A673 (cell line): ENCODE measurements around the gene SLC25A43. TPM values are rescaled to one million over a fixed set of nuclear protein-coding genes. Genes with fewer than 3 reads are reported as not detected.

Experiments used
- BruUV-seq: library from RNA; stranded (reverse); fragments of 400-500 nt; replicated peaks from 2 replicates; lab custom pipeline; 2021; lab: Mats Ljungman, UMichigan
- CTCF ChIA-PET: fragments of 300-600 bp; sonication (Branson Sonifier 250); formaldehyde crosslinking; loops from one replicate; lab custom pipeline; 2022; ENCODE audit warnings: antibody characterized with exemption; lab: Charles Lee
- POLR2A ChIA-PET: fragments of 300-600 bp; sonication (Branson Sonifier 250); formaldehyde crosslinking; loops from one replicate; lab custom pipeline; 2022; ENCODE audit warnings: antibody characterized with exemption; ENCODE audit not compliant: low non-redundant PET; lab: Charles Lee
- DNase-seq: peaks from one replicate; pipeline ENCODE4 v3.0.0-alpha.2; 2015; ENCODE audit warnings: low spot score
- H3K27ac ChIP-seq: fragments of 200-600 bp; sonication (generic); 2 replicates; pipeline ENCODE4 v1.5.1; 2016; ENCODE audit warnings: mixed run types, low read depth, mild to moderate bottlenecking, mixed read lengths, antibody characterized with exemption, low read length; ENCODE audit not compliant: poor library complexity, severe bottlenecking
- H3K27me3 ChIP-seq: fragments of 200-600 bp; sonication (generic); replicated peaks from 2 replicates; pipeline ENCODE4 v1.6.1; 2017; ENCODE audit warnings: mixed run types, low read depth, mild to moderate bottlenecking, mixed read lengths, antibody characterized with exemption, low read length; ENCODE audit not compliant: insufficient read depth, poor library complexity
- H3K36me3 ChIP-seq: fragments of 200-600 bp; sonication (generic); 2 replicates; pipeline ENCODE4 v1.6.1; 2016; ENCODE audit warnings: mixed run types, mild to moderate bottlenecking, mixed read lengths, antibody characterized with exemption, low read length; ENCODE audit not compliant: insufficient read depth, poor library complexity, severe bottlenecking
- H3K4me1 ChIP-seq: fragments of 200-600 bp; sonication (generic); 2 replicates; pipeline ENCODE4 v1.6.1; 2017; ENCODE audit warnings: mixed run types, mild to moderate bottlenecking, mixed read lengths, antibody characterized with exemption, low read length; ENCODE audit not compliant: insufficient read depth, poor library complexity, severe bottlenecking
- H3K4me3 ChIP-seq: fragments of 200-600 bp; sonication (generic); 2 replicates; pipeline ENCODE4 v1.5.1; 2016; ENCODE audit warnings: low read depth, mixed run types, mild to moderate bottlenecking, mixed read lengths, low read length; ENCODE audit not compliant: poor library complexity, severe bottlenecking
- H3K9me3 ChIP-seq: fragments of 200-600 bp; sonication (generic); 2 replicates; pipeline ENCODE4 v1.6.1; 2016; ENCODE audit warnings: mixed run types, low read depth, mild to moderate bottlenecking, mixed read lengths, antibody characterized with exemption, low read length; ENCODE audit not compliant: poor library complexity, severe bottlenecking
- EZH2 ChIP-seq: fragments of 200-600 bp; sonication (generic); IDR thresholded peaks from 2 replicates; pipeline ENCODE4 v1.6.1; 2017; ENCODE audit warnings: borderline replicate concordance, low read depth, mild to moderate bottlenecking, mixed read lengths, antibody characterized with exemption, low read length; ENCODE audit not compliant: poor library complexity, severe bottlenecking
- intact Hi-C: fragments of 100-400 bp; cut with micrococcal nuclease; formaldehyde crosslinking; loops from one replicate; pipeline ENCODE4 v1.10.0; 2022; ENCODE audit not compliant: unreplicated experiment
- total RNA-seq: library from RNA; stranded (reverse); gene quantifications from 2 replicates; pipeline ENCODE4 v1.2.3, GENCODE V29; 2021
- TF ChIP-seq, protein P1 (sequence below): fragments of 300-800, 200-600 bp; sonication (generic); conservative IDR thresholded peaks from 2 replicates; pipeline ENCODE4 v1.5.1; 2017; ENCODE audit warnings: low read depth, mild to moderate bottlenecking, antibody characterized with exemption, low read length, moderate library complexity, mixed read lengths

The SLC25A43 gene
- total RNA-seq, 1 experiment from 2014 or later, result 0.34 TPM

DNA sequence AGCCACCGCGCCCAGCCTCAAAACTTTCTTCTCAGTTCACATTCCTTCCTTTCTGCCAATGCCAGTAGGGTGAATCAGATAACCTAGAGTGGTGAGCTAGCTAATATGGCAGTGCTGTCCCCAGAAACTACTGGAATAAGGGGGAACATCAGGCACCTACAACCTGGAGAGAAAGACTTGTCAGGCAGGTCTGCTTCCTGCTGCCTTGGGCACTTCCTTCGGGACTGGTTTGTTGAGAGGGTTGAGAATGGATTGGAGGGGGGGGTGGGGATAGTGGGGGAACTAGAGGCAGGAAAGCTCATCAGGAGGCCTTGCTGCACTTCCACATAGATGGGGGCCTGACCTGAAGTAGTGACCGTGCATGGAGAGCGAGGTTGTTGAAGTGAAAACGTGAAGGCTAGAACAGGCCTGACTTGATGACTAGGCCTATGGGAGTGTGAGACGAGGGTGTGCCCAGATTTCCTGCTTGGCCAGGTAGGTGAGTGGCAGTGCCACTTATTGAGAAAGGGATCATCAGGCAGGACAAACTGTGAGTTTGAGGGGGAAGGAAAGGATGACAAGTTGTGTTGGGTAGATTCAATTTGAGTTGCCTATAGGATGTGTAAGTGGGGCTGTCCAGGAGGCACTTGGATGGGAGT, 102.5 kb downstream of the SLC25A43 start:
- Histone ChIP-seq H3K4me1 (no peaks in the 10 kb centered on the region), H3K4me3 (no peak overlapping the region), H3K9me3 (no peaks in the 10 kb centered on the region), H3K36me3 (no peaks in the 10 kb centered on the region), H3K27me3 (no peaks in the 10 kb centered on the region), H3K27ac (no peak overlapping the region)
- TF ChIP-seq, protein P1, sequence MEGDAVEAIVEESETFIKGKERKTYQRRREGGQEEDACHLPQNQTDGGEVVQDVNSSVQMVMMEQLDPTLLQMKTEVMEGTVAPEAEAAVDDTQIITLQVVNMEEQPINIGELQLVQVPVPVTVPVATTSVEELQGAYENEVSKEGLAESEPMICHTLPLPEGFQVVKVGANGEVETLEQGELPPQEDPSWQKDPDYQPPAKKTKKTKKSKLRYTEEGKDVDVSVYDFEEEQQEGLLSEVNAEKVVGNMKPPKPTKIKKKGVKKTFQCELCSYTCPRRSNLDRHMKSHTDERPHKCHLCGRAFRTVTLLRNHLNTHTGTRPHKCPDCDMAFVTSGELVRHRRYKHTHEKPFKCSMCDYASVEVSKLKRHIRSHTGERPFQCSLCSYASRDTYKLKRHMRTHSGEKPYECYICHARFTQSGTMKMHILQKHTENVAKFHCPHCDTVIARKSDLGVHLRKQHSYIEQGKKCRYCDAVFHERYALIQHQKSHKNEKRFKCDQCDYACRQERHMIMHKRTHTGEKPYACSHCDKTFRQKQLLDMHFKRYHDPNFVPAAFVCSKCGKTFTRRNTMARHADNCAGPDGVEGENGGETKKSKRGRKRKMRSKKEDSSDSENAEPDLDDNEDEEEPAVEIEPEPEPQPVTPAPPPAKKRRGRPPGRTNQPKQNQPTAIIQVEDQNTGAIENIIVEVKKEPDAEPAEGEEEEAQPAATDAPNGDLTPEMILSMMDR, result no peak
- TF ChIP-seq EZH2, result no peak
- intact Hi-C loops, result no loop called here
- CTCF ChIA-PET, result no interaction called here
- BruUV-seq, result no TSS peak
- DNase-seq, result no peak
- POLR2A ChIA-PET, result no interaction called here

DNA sequence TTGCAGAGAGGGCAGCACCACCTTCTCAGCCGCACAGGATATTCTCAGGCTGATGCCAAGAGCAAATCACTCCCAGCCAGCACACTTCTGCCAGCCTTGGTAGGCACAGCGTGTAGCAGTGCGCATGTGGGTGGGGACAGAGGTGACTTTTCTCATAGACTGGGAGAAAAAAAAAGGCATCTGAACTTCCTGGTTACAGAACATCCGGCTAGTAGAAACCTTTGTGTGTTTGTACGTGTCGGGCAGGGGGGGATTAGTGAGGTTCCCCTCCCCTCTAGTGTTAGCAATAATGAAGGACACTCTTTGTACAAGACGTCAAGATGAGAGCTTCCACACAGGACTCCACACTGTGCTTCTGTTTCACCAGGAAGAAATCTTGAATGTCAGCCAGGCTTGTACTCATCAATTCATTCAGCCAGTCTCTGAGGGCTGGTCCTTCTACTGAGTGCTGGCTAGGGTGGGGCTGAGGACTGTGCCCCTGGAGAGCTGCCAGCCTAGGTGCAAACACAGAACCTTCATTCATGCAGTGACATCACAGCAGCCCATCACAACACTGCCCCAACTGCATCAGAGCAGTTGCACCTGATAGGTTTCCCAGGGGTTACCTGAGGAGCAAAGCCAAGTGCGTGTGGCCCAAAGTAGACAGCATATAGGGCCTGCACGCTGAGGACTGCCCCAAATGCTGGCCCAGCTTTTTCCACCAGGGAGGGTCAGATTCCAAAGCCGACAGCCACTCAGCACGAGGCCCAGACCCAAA, 103.8 kb downstream of the SLC25A43 start:
- TF ChIP-seq EZH2, result no peak
- TF ChIP-seq, protein P1, result no peak
- no peaks in the 10 kb centered on the region for H3K4me1 ChIP-seq
- ChIA-PET CTCF (no interaction called here), POLR2A (no interaction called here)
- no peak for DNase-seq
- no peak overlapping the region for H3K27ac ChIP-seq
- BruUV-seq, result no TSS peak
- H3K9me3 ChIP-seq, result no peaks in the 10 kb centered on the region
- H3K27me3 ChIP-seq, result no peaks in the 10 kb centered on the region
- no peak overlapping the region for H3K4me3 ChIP-seq
- no peaks in the 10 kb centered on the region for H3K36me3 ChIP-seq
- intact Hi-C loops, result no loop called here

DNA sequence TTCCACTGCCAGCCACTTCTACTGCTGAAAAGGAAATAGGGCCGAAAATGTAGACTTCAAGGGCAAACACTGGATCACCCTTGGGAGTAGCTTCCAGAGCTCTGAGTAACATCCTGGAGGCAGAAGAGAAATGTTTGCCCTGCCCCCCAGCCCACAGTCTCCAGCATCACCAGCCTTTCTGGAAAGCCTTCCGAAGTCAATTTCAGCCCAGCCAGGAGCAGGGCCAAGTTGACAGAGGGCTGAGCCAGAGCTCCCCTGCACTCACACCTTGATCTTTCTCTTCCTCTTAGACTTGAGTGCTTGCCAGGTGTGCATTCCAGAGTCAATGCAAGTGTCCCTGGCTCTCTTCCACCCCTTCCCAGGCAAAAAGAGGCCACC, 104.3 kb downstream of the SLC25A43 start:
- ChIA-PET CTCF (no interaction called here), POLR2A (no interaction called here)
- no peaks in the 10 kb centered on the region for H3K9me3 ChIP-seq
- DNase-seq, result no peak
- intact Hi-C loops, result no loop called here
- no peaks in the 10 kb centered on the region for H3K36me3 ChIP-seq
- no TSS peak for BruUV-seq
- no peaks in the 10 kb centered on the region for H3K27me3 ChIP-seq
- no peak overlapping the region for H3K4me3 ChIP-seq
- no peak overlapping the region for H3K27ac ChIP-seq
- TF ChIP-seq, protein P1, result no peak
- TF ChIP-seq EZH2, result no peak
- H3K4me1 ChIP-seq, result no peaks in the 10 kb centered on the region

Other genes starting within 250 kb of the SLC25A43 start
- 123 and 133 TPM in 2 replicates for gene PGRMC1, start 163.1 kb upstream of the SLC25A43 start, total RNA-seq
- 360 and 368 TPM in 2 replicates for gene SLC25A5, start 69.1 kb downstream of the SLC25A43 start, total RNA-seq
- gene STEEP1, start 166.1 kb downstream of the SLC25A43 start, total RNA-seq, result 38.4 and 39.2 TPM in 2 replicates
- 76.5 and 85.3 TPM in 2 replicates for gene UBE2A, start 175.2 kb downstream of the SLC25A43 start, total RNA-seq
- gene NKRF, start 207.1 kb downstream of the SLC25A43 start, total RNA-seq, result 18.8 and 22.1 TPM in 2 replicates